ENCODE measurements around the gene CUEDC2. TPM values are rescaled to one million over a fixed set of nuclear protein-coding genes. Genes with fewer than 3 reads are reported as not detected.

CUEDC2 gene
- total RNA-seq, 2 donors from 2014 or later, result 30.2 to 32.1 TPM

GRCh38 chr10:102465466-102465865, 33.1 kb upstream of the CUEDC2 start:
- Histone ChIP-seq H3K27me3 (no peaks in the 10 kb centered on the region), H3K4me3 (no peak overlapping the region), H3K36me3 (no peaks in the 10 kb centered on the region), H3K9me3 (no peaks in the 10 kb centered on the region), H3K9ac (ENCODE audit: low read depth in 2 of 2, low read length in 2 of 2) (no peak overlapping the region), H3K27ac (no peak overlapping the region), H3K4me1 (peaks cover 12% of the 10 kb centered on the region)
- intact Hi-C loops (cut with DNase I), result no loop called here
- no peak for TF ChIP-seq CTCF (IDR thresholded peaks at IDR 0.05)
- peak; percentile 49 for DNase-seq

- H3K36me3 ChIP-seq, result no peaks in the 10 kb centered on the region
- H3K9me3 ChIP-seq, result no peaks in the 10 kb centered on the region
- no peak for DNase-seq
- no peak overlapping the region for H3K27ac ChIP-seq
- no peaks in the 10 kb centered on the region for H3K27me3 ChIP-seq
- H3K9ac ChIP-seq (ENCODE audit: low read depth in 2 of 2, low read length in 2 of 2), result no peak overlapping the region
- H3K4me3 ChIP-seq, result no peak overlapping the region
- peaks cover 12% of the 10 kb centered on the region for H3K4me1 ChIP-seq
- intact Hi-C loops (cut with DNase I), result no loop called here
- TF ChIP-seq CTCF (IDR thresholded peaks at IDR 0.05), result no peak
Measured at GRCh38 chr10:102463983-102464382, 31.6 kb upstream of the CUEDC2 start.

GRCh38 chr10:102462512-102463054, 30.2 kb upstream of the CUEDC2 start:
- H3K27me3 ChIP-seq, result no peaks in the 10 kb centered on the region
- H3K9me3 ChIP-seq, result no peaks in the 10 kb centered on the region
- H3K27ac ChIP-seq, result peak overlapping the region; percentile 20
- no peak for TF ChIP-seq CTCF (IDR thresholded peaks at IDR 0.05)
- DNase-seq, result peak; percentile 34
- H3K36me3 ChIP-seq, result no peaks in the 10 kb centered on the region
- intact Hi-C loops (cut with DNase I), result no loop called here
- H3K4me1 ChIP-seq, result peaks cover 12% of the 10 kb centered on the region
- no peak overlapping the region for H3K9ac ChIP-seq (ENCODE audit: low read depth in 2 of 2, low read length in 2 of 2)
- H3K4me3 ChIP-seq, result peak overlapping the region; percentile 8

DNA sequence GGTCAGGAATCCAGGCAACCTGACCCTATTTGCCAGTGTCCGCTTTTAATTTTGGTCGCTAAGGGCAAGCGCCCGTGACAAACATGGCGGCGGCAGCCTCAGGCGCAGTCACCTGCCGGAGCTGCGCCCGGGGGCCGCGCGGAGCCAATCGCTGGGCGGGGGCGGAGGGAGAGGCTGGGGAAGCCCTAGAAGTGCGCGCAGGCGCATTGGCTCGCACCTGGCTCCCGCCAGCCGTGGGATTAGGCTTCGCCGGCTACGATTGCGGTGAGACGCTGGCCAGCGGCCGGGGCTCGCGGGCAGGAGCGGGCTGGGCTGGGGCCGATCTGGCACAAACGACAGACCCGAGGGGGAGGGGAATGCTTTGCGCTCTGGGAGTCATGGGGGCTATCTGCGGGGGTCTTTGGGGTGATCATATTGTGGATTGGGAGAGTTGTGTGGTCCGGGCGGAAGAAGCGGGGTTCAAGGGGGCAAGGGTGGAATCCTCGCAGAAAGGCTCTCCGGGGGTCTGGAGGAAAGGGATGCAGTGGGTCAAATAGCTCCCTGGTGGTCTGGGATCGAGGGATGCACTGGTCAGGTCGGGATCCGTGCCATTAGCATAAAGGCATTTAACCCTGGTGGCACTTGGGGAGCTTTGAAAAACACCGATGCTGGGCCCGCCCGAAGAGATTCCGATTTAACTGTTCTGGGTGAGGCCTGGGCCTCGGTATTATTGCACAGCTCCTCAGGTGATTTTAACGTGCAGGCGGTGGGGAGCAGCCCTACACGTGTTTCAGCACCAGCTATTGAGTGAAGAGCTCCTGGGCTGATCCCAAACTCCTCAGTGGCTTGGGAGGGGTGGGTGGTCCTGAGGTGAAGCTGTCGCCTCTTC, 29.0 kb upstream of the CUEDC2 start:
- H3K9ac ChIP-seq (ENCODE audit: low read depth in 2 of 2, low read length in 2 of 2), result peak overlapping the region; percentile 64 to 70
- intact Hi-C loops (cut with DNase I), result no loop called here
- peak overlapping the region; percentile 43 for H3K4me3 ChIP-seq
- H3K27ac ChIP-seq, result no peak overlapping the region
- DNase-seq, result peak; percentile 95
- no peaks in the 10 kb centered on the region for H3K27me3 ChIP-seq
- no peak for TF ChIP-seq CTCF (IDR thresholded peaks at IDR 0.05)
- no peaks in the 10 kb centered on the region for H3K36me3 ChIP-seq
- H3K9me3 ChIP-seq, result no peaks in the 10 kb centered on the region
- H3K4me1 ChIP-seq, result peaks cover 12% of the 10 kb centered on the region

DNA sequence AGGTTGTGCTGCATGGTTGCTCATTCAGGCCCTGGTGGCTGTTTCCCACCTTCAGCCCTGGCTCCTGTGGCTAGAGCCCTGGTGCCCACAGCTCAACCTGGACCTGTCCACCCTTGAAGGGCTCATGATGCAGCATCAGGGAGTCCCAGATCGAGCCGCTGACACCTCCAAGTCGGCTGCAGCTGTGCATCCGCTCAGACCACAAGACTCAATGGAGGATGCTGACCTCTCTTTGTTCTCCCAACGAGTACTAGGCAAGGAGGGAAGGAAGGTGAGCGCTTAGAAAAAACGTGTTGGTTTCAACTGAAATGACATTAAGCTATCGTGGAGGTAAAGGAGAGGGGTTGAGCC, 28.4 kb upstream of the CUEDC2 start:
- Histone ChIP-seq H3K27ac (no peak overlapping the region), H3K9ac (ENCODE audit: low read depth in 2 of 2, low read length in 2 of 2) (peak overlapping the region in 1 of 2 donors; percentile 70)
- TF ChIP-seq CTCF (IDR thresholded peaks at IDR 0.05), result no peak

More for the DNA sequence above, 28.4 kb upstream of the CUEDC2 start:
- no peaks in the 10 kb centered on the region for H3K27me3 ChIP-seq
- H3K4me3 ChIP-seq, result peak overlapping the region; percentile 43
- H3K4me1 ChIP-seq, result peaks cover 12% of the 10 kb centered on the region
- no peaks in the 10 kb centered on the region for H3K9me3 ChIP-seq
- intact Hi-C loops (cut with DNase I), result no loop called here
- H3K36me3 ChIP-seq, result no peaks in the 10 kb centered on the region
- no peak for DNase-seq

All from colonic mucosa (tissue), 4 donors.